PFSK-1 (cell line): ENCODE measurements around the gene ARHGEF3.

Experiments used
- POLR2AphosphoS5 ChIP-seq: IDR thresholded peaks from 2 replicates; pipeline ENCODE4 v1.6.1; 2012; ENCODE audit warnings: low read depth, mild to moderate bottlenecking, control low read depth, low read length, moderate library complexity
- REST ChIP-seq, 2 experiments: IDR thresholded peaks; 2 replicates each; pipeline versions ENCODE4 v1.6.1 to v1.8.0; 2011 to 2012; ENCODE audit warnings: low read depth in 2 of 2, low read length in 2 of 2, control low read depth in 1 of 2, inconsistent platforms in 1 of 2, mild to moderate bottlenecking in 1 of 2, moderate library complexity in 1 of 2; ENCODE audit not compliant: insufficient read depth in 1 of 2
- SIN3A ChIP-seq: IDR thresholded peaks from 2 replicates; pipeline ENCODE4 v1.6.1; 2012; ENCODE audit warnings: mild to moderate bottlenecking, low read length, moderate library complexity, borderline replicate concordance; ENCODE audit not compliant: insufficient read depth

GRCh38 chr3:56782906-56783305, 18.8 kb downstream of the ARHGEF3 start:
- TF ChIP-seq POLR2AphosphoS5 (no peak), REST (IDR thresholded peaks at IDR 0.05; ENCODE audit: insufficient read depth in 1 of 2, low read depth in 2 of 2, low read length in 2 of 2) (no peak), SIN3A (no peak)
